ENCODE data around the gene CALHM3.

DNA sequence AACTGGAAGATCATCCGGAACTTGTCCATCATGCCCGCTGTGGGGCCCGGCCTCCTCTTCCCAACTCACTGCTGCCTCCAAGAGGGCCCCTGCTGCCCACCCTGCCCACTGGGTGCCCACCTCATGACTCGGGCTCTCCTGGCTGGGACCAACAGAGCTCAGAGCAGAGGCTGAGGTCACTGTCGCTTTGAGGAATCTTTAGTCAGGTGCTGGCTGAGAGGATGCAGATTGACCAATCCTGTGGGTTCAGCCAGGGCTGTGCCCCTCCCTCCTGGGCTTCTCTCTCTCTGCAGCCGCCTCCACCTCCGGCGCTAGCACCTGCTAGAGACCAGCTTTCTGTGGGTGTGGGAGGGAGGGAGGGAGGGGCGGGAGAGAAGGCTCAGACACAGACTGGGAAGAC lies 20.3 kb downstream of the CALHM3 start, which contains the start of gene CALHM1:
- TF ChIP-seq, protein P1, sequence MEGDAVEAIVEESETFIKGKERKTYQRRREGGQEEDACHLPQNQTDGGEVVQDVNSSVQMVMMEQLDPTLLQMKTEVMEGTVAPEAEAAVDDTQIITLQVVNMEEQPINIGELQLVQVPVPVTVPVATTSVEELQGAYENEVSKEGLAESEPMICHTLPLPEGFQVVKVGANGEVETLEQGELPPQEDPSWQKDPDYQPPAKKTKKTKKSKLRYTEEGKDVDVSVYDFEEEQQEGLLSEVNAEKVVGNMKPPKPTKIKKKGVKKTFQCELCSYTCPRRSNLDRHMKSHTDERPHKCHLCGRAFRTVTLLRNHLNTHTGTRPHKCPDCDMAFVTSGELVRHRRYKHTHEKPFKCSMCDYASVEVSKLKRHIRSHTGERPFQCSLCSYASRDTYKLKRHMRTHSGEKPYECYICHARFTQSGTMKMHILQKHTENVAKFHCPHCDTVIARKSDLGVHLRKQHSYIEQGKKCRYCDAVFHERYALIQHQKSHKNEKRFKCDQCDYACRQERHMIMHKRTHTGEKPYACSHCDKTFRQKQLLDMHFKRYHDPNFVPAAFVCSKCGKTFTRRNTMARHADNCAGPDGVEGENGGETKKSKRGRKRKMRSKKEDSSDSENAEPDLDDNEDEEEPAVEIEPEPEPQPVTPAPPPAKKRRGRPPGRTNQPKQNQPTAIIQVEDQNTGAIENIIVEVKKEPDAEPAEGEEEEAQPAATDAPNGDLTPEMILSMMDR (conservative IDR thresholded peaks at IDR 0.05) = no peak
- TF ChIP-seq EZH2 (IDR thresholded peaks at IDR 0.05; ENCODE audit: low read depth) = no peak

Measured in PC-9 (cell line).